GM21360 (cell line): ENCODE data around the gene RPL31.
"Not testable (repeated sequence)": the region's sequence is repeated elsewhere in the genome, so short reads cannot be mapped to it uniquely, and the experiment has no call there.

Experiments
- ATAC-seq: cut with Tn5 transposase; IDR thresholded peaks from one replicate; pipeline ENCODE4 v1.9.1; 2021; ENCODE audit warnings: mild to moderate bottlenecking, moderate library complexity; ENCODE audit not compliant: unreplicated experiment

The RPL31 gene

GRCh38 chr2:101023327-101024107 lies 21.4 kb downstream of the RPL31 start:
- ATAC-seq = no peak

GRCh38 chr2:101025561-101025960 lies 23.5 kb downstream of the RPL31 start:
- ATAC-seq = no peak

GRCh38 chr2:101026253-101026701 lies 24.2 kb downstream of the RPL31 start:
- ATAC-seq = no peak

- ATAC-seq = no peak
These were observed 24.9 kb downstream of the RPL31 start for GRCh38 chr2:101026923-101027469.

- no peak for ATAC-seq
These were observed 25.8 kb downstream of the RPL31 start for GRCh38 chr2:101027852-101028251.

- ATAC-seq = no peak
These were observed 28.9 kb downstream of the RPL31 start for GRCh38 chr2:101030866-101031554.

- ATAC-seq = no peak
These were observed 30.1 kb downstream of the RPL31 start for GRCh38 chr2:101032084-101032776.

GRCh38 chr2:101036562-101036961 lies 34.5 kb downstream of the RPL31 start:
- ATAC-seq = no peak

- ATAC-seq = no peak
These were observed 35.2 kb downstream of the RPL31 start for GRCh38 chr2:101037161-101037755.

- ATAC-seq = no peak
These were observed 36.6 kb downstream of the RPL31 start for GRCh38 chr2:101038455-101039255.

GRCh38 chr2:101040072-101040471 lies 38.0 kb downstream of the RPL31 start:
- ATAC-seq = no peak

- no peak for ATAC-seq
These were observed 38.7 kb downstream of the RPL31 start for GRCh38 chr2:101040761-101041160.

GRCh38 chr2:101041413-101041812 lies 39.3 kb downstream of the RPL31 start:
- ATAC-seq = no peak

GRCh38 chr2:101045330-101045729 lies 43.2 kb downstream of the RPL31 start:
- ATAC-seq = no peak

- no peak for ATAC-seq
These were observed 45.1 kb downstream of the RPL31 start for GRCh38 chr2:101047075-101047766.

GRCh38 chr2:101047774-101048173 lies 45.7 kb downstream of the RPL31 start:
- ATAC-seq = no peak

- no peak for ATAC-seq
These were observed 46.7 kb downstream of the RPL31 start for GRCh38 chr2:101048756-101049155.

GRCh38 chr2:101050886-101051285 lies 48.8 kb downstream of the RPL31 start:
- not testable (repeated sequence) for ATAC-seq

GRCh38 chr2:101052147-101052546 lies 50.1 kb downstream of the RPL31 start:
- no peak for ATAC-seq

- ATAC-seq = no peak
These were observed 51.0 kb downstream of the RPL31 start for GRCh38 chr2:101053117-101053516.
